CD4-positive, alpha-beta T cell treated with Interleukin-12 subunit alpha and Interleukin-12 subunit beta, for 1 hour (primary cell): ENCODE data around the gene SALL4.
"Not testable (repeated sequence)": the region's sequence is repeated elsewhere in the genome, so short reads cannot be mapped to it uniquely, and the experiment has no call there.

Source experiments
- DNase-seq: peaks from one replicate; pipeline ENCODE4 v3.0.0-alpha.2; 2020

SALL4 gene

DNA sequence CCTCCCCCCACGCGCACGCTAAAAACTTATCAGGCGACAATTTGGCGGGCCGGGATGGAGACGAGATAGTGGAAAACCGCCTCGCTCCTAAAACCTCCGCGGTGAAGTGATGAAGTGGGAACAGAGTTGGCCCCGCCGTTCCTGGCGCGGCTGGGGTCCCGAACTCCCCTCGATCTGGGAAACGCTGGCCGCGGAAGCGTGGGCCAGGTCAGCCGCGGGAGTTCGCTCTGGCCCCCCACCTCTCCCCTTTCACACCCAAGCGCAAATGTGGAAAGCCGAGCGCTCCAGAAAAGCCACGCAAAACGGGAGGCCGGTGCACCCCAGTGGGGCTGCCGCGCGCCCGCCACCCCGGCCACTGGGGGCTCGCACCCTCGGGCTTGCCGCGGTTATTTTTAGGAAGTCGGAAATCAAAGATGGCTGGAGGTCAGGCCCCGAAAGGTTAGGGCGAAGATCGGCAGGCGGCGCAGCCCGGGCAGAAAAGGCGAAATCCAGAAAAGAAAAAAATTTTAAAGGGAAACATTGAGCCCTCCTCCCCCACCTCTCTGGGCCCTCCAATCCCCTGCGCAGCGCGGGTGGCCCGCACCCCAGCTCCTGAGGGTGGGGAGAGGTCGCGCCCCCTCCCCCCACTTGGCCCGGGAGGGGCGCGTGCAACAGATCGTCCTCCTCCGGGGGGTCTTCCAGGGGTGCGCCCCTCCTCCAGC lies 1.0 kb downstream of the SALL4 start:
- no peak for DNase-seq

DNA sequence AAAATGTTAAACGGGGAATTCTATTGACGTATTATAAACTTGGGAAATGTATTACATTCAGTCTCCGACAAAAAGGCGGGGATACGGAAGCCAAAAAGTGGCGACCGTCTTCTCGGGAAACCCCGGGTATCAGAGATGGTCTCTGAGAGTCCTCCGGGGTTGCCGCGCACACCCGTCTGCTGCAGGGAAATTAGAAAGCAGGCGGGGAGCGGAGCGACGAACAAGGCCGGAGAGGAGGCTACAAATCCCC lies 1.5 kb downstream of the SALL4 start:
- DNase-seq, result no peak

DNA sequence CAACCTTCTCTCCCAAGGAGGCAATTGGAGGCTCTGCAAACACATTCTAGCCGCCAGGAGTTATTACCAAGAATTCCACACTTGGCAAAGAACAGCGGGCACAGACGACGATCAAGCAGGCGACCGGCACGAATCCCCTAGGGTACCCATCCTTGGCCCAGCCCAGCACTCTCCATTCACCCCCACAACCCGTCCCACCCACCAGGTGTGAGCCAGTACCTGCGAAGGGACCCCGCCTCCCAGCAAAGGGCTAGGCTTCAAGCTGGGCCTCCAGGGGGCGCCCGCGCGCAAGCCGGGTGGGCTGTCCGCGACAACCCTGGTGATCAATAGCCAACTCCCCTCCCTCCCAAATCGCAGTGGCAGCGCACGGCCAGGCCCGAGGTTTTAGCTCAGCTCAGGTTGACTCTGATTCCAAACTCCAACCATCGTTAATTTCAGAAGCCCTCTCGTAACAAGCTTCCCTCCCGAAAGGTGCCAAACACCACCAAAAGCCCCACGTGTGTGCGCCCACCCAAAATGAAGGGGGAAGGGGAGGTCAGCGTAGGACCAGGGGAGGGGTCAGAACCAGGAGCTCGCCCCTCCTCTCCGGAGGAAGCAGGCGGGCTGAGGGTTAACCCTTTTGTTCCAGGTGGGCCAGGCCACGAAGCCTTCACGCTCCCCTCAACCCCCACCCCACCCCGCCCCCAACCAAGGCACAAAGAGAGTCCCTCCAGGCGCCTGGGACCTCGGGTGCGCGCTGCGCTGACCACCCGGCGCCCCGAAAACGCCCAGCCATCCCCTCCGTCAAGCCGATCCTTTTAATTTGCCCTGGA lies 2.1 kb downstream of the SALL4 start:
- peak; percentile 58 for DNase-seq

DNA sequence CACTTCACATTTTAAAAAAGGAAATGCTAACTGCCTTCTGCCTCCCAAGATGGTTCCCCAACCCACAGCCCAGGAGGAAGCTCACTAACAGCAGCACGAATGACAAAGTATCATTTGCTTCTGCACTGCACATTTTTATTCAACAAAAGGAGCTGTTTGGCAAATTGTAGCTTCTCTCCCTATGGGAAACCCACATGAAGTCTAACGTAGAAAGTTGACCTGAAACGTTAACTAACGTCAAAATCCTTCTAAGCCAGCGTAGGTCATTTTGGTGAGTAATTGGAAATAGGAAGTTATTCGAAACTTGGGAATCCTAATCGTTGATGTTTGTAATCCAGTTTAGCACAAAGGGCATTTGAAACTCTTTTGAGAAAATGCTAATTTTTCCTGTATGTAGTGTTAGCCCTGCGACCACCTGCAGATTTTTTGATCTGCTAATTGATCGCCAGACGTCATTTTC lies 2.9 kb downstream of the SALL4 start:
- DNase-seq, result no peak

DNA sequence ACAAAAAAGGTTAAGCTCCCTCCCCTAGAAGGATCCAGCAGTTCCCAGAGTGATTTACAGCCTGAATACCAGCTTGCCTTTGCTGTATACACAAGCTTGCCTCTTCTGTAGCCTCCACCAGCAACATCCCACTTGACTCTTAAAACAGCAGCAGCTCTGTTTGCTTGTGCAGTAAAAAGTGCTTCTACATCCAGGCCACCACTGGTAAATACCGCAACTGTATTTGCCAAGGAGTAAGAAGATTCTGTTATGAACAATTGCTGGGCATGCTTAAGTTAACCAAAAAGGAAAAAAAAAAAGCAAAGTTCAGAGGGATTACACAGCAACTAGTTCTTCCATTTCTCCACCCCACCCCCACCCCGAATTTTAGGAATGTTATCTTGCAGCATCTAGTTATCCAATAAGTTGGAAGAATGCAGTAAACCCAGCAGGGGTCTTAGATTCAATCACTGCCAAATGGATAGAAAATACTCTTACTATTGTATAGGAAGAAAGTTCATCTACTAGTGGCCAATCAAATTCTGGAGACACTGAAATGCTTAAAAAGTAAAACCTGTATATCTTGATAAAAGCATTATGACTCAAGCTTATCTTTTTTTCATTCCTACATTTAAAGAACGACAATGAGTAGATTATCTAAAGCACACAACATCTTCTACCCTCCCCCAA lies 4.8 kb downstream of the SALL4 start:
- DNase-seq, result no peak

DNA sequence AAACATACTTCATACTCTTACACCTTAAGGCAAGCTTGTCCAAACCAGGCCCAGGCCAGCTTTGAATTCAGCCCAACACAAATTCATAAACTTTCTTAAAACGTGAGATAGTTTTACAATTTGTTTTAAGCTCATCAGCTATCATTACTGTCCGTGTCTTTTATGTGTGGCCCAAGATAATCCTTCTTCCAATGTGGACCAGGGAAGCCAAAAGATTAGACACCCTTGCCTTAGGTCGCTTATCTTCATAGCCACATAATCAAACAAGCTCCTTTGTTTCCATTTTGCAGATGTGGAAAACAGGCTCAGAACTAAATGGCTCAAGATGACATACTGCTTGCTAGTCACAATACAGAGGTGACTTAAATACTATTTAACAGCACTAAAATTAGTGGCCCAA lies 6.0 kb downstream of the SALL4 start:
- DNase-seq, result no peak

DNA sequence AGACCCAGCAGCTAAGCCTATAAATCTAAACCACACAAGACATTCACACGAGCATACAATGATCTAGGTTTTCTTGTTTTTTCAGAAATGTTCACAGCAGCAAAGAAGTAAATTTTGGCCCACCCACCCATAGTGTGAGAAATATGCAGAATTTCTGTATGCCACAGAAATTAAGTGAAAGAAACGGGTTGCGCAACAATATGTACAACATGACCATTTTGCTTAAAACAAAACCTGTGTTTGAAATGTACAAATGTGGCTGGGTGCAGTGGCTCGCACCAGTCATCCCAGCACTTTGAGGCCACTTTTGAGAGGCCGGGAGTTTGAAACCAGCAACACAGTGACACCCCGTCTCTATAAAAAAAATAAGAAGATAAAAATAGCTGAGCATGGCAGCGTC lies 9.4 kb downstream of the SALL4 start:
- DNase-seq, result no peak

DNA sequence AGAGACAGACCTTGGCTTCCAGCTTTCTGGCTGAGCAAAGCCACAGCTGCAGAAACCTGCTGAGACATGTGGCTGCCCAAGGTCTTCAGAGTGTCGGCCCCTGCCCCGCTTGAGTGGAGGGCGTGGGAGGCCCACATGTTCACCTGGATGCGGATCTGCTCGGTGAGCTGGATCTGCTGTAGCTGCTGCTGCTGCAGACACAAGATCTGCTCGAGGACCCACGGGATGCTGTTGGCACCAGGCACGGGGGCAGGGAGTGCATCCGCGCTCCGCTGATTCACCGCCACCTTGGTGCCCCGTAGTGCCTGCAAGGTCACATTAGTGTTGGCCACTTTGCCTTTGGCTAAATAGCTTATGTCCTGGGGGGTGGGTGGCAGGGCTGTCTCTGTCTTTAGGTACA lies 10.7 kb downstream of the SALL4 start:
- DNase-seq, result no peak

DNA sequence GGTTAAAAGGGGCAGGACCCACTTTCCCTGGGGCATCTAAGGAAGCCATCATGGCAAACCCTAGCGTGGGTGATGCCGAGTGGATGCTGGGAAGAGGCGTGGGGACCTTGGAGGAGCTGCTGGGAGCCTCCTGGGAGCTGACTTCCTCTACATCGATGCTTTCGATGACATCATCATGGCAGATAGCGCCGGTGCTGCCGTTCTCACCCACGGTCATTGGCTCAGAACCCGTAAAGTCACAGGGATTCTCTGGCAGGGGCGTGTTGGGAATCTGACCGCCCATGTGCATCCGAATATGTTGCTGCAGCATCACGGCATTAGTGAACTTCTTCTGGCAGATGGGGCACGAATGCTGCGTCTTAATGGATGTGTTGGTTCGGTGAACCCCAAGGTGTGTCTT lies 12.1 kb downstream of the SALL4 start:
- no peak for DNase-seq

DNA sequence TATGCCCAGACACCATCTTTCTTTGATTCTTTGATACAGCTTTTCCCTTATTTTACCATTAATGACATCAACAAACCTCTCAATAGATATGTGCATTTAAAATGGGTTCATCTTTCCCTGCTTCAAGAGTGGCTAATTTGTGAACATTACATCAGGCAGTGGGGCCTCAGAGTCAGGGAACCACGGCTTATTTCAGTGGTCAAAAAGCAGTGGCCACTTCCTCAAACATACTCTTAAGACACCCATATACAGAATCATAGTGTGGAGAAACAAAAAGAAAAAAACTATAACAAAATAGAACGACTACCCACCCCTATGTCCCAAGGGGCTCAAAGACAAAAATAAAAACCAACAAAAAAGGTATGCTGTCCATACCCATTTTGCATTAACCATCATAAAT lies 12.9 kb downstream of the SALL4 start:
- DNase-seq, result no peak

DNA sequence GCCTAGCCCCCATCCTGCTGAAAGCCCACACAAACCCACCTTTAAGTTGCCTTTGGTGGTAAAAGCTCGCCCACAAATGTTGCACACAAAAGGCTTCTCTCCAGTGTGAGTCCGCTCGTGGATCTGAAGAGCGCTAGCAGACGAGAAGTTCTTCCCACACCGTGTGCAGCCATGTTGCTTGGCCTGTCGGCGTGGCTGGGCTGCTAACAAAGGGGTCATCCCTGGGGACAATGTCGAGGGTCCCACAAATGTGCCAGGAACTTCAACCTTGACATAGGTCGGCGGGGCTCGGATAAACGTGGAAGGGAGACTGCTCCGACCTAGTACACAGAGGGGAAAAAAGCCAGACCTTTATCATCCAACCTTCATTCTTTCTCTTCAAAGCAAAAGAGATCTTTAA lies 13.5 kb downstream of the SALL4 start:
- no peak for DNase-seq

DNA sequence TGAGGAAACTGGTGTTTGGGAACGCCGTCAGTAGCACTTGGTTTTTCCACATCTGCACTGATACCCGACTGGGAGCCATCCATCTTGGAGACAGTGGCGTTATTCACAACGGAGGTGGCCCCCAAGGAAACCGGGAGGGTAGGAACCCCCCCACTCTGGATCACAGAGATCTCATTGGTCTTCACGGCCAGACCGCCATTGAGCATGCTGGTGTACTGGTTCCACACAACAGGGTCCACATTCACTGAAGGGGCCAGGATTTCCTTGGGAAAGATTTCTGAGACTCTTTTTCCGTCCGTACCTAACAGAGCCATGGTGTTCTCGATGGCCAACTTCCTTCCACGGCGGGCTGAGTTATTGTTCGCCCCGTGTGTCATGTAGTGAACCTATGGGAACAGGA lies 18.0 kb downstream of the SALL4 start:
- DNase-seq, result no peak

DNA sequence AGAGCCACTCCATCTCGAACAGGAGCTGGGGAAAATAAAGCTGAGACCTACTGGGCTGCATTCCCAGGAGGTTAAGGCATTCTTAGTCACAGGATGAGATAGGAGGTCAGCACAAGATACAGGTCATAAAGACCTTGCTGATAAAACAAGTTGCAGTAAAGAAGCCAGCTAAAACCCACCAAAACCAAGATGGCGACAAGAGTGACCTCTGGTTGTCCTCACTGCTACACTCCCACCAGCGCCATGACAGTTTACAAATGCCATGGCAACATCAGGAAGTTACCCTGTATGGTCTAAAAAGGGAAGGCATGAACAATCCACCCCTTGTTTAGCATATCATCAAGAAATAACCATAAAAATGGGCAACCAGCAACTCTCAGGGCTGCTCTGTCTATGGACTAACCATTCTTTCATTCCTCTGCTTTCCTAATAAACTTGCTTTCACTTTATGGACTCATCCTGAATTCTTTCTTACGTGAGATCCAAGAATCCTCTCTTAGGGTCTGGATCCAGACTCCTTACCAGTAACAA lies 24.0 kb downstream of the SALL4 start:
- DNase-seq, result not testable (repeated sequence)

DNA sequence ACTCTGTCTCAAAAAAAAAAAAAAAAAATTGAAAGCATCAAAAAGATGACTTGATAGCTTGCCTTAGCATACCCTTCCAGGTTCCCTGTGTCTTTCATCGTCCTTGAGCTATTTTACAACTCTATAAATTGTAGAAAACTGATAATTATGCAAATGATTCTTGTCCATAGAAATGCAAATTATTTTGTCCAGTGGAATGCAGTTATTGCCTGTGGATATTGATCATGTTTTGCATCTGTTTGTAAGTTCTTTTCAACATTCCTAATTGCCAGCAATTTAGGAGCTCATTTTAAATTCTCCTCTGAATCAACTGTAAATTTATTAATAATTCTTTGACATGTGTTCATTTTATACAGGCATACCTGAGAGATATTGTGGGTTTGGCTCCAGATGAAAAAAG lies 27.1 kb downstream of the SALL4 start:
- DNase-seq, result no peak

DNA sequence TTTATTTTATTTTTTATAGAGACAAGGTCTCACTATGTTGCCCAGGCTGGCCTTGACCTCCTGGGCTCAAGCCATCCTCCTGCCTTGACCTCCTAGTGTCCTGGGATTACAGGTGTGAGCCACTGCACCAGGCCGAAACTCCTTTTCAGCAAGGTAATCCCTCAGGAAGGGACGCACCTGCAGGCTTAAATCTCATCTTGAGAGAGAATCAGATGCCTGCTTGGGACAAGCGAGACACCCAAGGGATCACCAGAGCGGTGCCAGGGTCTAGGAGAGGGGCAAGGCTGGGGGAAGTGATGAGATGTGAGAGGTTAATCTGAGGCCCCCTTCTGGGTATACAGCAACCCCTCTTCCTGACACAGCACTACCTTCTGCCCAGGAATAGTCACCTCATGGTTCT lies 30.1 kb downstream of the SALL4 start:
- no peak for DNase-seq

DNA sequence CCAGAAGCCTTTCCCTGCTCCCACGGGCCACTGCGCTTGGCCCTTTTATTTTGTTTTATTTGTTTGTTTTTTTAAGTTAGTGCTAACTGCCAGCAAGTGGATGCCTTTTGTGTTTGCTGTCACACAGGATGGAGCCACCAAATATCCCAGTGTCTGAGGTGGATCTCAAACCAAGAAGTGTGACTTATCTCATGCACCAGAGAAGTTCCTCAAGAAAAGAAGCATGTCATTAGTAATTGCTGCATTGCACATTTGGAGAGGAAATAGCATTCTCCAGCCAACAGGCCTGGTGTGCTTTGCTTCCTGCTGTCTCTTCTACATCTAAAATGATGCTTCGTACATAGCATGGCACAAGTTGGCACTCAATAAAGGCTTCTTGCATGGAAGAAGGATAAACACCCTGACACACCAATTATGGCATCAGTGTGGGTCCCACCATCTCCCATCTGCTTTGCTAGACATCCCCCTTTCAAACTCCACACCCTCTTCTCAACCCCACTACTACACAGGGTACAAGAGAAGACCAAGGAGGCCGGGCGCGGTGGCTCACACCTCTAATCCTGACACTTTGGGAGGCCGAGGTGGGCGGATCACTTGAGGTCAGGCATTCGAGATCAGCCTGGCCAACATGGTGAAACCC lies 32.2 kb downstream of the SALL4 start:
- DNase-seq, result no peak

DNA sequence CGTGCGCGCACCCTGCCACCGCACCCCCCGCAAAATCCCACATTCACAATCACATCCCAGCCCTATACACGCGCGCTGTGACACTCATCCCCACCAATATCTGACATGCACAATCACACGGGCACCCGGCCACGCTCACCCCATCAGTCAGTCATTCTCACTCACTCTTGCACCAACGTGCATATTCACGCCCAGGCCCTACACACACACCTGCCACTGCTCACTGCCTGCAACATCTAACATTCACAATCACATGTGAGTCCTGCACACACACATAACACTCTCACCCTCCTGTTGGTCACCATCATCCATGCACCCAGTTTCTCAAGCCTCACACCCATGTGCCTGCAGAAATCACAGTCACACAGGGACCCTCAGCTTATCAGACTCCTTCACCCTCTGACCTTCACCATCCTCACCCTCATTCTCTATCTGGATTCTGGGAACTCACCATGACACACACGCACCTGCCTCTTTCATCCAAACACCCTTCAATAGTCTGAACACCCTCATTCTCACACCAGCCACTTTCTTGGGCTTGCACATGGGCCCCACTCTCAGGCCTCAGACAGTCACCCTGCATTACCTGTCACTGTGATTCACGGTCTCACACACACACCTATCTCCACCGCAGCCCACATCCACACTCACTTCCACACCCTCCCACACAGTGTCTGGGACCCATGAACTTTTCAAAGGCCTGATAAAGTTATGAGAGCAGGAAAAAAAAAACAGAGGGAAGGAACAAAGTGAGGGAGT lies 33.4 kb downstream of the SALL4 start:
- DNase-seq, result no peak

DNA sequence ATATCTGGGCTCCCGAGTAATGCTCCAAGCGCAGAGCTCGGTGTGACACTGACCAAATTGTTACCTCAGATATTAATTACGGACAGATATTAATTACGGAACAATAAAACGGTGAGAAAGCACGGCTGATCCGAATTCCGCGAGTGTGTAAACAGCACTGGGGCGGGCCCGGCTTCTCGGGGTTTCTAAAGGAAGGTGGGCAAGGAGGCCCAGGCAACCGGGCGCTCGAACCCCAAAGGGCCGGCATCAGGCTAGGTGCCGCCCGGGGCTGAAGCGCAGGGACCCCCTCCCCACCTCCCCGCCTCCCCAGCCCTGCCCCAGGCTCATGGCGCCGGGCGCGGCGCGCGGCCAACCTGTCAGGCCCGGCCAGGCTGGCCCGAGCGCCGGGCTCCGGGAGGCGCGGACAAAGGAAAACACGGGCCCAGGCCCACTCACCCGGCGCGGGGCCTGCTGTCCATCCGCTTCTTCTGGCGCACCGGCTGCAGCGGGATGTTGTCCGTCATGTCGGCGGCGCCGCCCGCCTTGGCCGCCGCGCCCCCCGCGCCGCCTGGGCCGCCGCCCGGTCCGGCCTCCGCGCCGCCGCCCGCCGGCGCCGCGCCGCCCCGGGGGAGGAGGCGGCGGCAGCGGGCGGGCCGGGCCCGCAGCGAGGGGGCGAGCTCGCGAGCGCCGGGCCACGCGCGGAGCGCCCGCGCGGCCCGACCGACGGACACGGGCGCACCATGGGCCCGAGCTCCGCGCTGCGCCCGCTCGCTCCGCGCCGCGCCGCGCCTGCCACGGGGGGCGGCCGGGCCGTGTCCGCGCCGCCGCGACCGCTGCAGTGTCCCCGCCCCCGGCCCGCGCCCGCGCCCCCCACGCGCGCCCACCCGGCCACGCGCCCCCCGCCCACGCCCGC lies 34.2 kb downstream of the SALL4 start, which contains the start of gene ATP9A:
Gene ATP9A, minus strand, starts transcription at position 524 of the 892 bp plus-strand sequence. Its CDS starts 21 bp downstream, at position 503.
- no peak for DNase-seq

DNA sequence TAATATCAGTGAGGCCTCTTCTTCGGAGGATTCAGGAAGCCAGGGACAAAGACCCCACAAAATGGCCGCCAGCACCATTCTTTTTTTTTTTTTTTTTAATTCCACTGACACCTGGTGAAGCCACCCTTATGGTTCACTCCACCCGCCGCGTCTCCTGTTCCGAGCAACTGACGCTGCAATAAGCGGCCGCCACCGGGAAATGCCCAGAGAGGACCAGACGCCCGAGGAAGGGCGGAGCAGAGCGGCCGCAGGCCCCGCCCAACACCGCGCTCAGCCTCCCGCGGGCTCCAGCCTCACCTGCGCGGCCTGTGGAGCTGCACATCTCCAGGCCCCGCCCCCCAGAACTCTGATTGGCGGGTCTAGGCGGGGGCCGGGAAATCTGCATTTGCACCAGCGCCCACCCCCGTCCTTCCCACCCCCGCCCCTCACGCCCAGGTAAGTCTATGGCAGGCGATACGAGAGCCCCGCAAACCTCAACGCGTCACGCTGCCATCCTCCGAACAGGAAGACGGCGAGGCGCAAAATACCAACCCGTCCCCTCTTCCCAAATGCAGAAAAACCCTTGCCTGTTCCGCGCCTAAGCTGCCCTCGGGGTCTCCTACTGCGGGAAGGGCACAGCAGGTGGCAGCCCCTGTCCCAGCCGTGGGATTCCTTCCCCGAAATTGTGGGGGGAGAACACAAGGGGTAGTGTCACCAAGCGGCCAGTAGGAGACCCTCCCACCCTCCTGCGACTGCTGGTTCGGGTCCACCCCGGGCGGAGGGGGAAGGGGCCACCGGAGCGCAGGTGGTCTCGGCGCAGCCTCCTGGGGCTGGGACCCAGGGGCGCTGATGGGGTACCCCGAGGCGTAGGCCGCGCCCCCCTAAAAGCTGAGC lies 35.1 kb downstream of the SALL4 start:
- peak; percentile 63 for DNase-seq

DNA sequence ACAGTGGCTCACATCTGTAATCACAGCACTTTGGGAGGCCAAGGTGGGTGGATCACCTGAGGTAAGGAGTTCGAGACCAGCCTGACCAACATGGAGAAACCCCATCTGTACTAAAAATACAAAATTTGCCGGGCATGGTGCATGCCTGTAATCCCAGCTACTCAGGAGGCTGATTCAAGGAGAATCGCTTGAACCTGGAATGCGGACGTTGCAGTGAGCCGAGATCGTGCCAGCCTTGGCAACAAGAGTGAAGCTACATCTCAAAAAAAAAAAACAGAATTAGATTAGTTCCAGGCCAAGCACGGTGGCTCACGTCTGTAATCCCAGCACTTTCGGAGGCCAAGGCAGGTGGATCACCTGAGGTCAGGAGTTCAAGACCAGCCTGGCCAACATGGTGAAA lies 36.9 kb downstream of the SALL4 start:
- not testable (repeated sequence) for DNase-seq
